Pancreas (tissue), 10 donors: Measurements from ENCODE around the gene TMCC1. TPM values are rescaled to one million over a fixed set of nuclear protein-coding genes. Genes with fewer than 3 reads are reported as not detected.
A peak's percentile ranks its signal among the peaks of the same experiment; 100 is the strongest.
"Not testable (repeated sequence)": the region's sequence is repeated elsewhere in the genome, so short reads cannot be mapped to it uniquely, and the experiment has no call there.

ENCODE experiments used
- ATAC-seq, 4 donors: fragments of 200-7000 bp; cut with Tn5 transposase; one replicate each; pipeline versions ENCODE4 v1.8.0 to v1.9.1; 2020; ENCODE audit warnings: mild to moderate bottlenecking in 4 of 4, moderate library complexity in 4 of 4
- DNase-seq, 6 donors: peaks; one replicate each; pipeline ENCODE4 v3.0.0-alpha.2; 2020
- FAIRE-seq: peaks from 2 replicates; lab custom pipeline; 2012; peaks lifted over from hg19 to GRCh38; lab: Jason Lieb, UNC
- H3K27ac ChIP-seq, 4 donors: fragments of 200-600 bp; sonication (generic); 1 replicate in 3 of 4; 2 replicates in 1 of 4; pipeline versions ENCODE4 v1.5.0 to v1.8.0; 2020
- H3K27me3 ChIP-seq, 4 donors: fragments of 200-600 bp; one replicate each; pipeline ENCODE4 v1.8.0; 2021
- H3K36me3 ChIP-seq, 3 donors: fragments of 200-600 bp; sonication (generic) in 1 of 3; one replicate each; pipeline versions ENCODE4 v1.5.0 to v1.8.0; 2020 to 2021
- H3K4me1 ChIP-seq, 3 donors: fragments of 200-600 bp; one replicate each; pipeline ENCODE4 v1.8.0; 2021
- H3K4me3 ChIP-seq, 4 donors: fragments of 200-600 bp; sonication (generic) in 2 of 4; one replicate each; pipeline versions ENCODE4 v1.5.0 to v1.8.0; 2020 to 2021
- H3K9me3 ChIP-seq, 4 donors: fragments of 200-600 bp; one replicate each; pipeline ENCODE4 v1.8.0; 2021
- CTCF ChIP-seq, 4 donors: fragments of 200-600 bp; sonication (generic) in 3 of 4; IDR thresholded peaks; one replicate each; pipeline versions ENCODE4 v1.5.0 to v1.8.0; 2021; ENCODE audit warnings: antibody characterized with exemption in 4 of 4
- WGBS, 2 donors: extraction: QIAGEN DNeasy Blood & Tissue Kit; methylation state at CpG; one replicate each; pipeline ENCODE4 v1.1.7; 2013; 5-methylcytosine and 5-hydroxymethylcytosine counted together
- intact Hi-C, 3 donors: fragments of 100-400 bp; cut with DNase I; formaldehyde crosslinking; loops; one replicate each; pipeline versions ENCODE4 v1.11.1 to v1.14.2; 2022
- polyA plus RNA-seq, 2 donors: library from polyadenylated mRNA; stranded (reverse); fragments of 200-250 nt; gene quantifications; one replicate each; pipeline ENCODE4 v1.2.3, GENCODE V29; 2013
- total RNA-seq, 6 donors: library from RNA; stranded (reverse); fragmentation: NEBNext Ultra II Directional in 4 of 6; extraction: Animal tissue kit (Norgen Biotek cat#: 25700) in 4 of 6; gene quantifications; one replicate each; pipeline versions ENCODE4 v1.2.1 to v1.2.4, GENCODE V29; 2021 to 2023
- donor health status: healthy with polysubstance abuse.
- donor health status: DM: no; HTN: no; CAD: no; lungs with moderate emphysema.
- donor health status: DM: no; HTN: no; CAD: no.
- donor health status: control.
- donor health status: control.
- donor health status: Bipolar disorder and iron deficiency.
- donor health status: DM: yes; HTN: yes; CAD: no.
- donor health status: DM: no; HTN: no; CAD: no.
- donor health status: DM: no; HTN: no; CAD: no.
- donor health status: DM: yes; HTN: yes; CAD: no.

Gene TMCC1
- total and polyA plus RNA-seq, 8 donors: 5.6 to 27.5 (median 16.9) TPM

- no peak for ATAC-seq
- no peak for TF ChIP-seq CTCF (IDR thresholded peaks at IDR 0.05)
- Histone ChIP-seq H3K4me3 (no peak overlapping the region), H3K36me3 (no peaks in the 10 kb centered on the region), H3K9me3 (no peaks in the 10 kb centered on the region), H3K27ac (no peak overlapping the region), H3K27me3 (no peaks in the 10 kb centered on the region), H3K4me1 (peaks cover 0 to 11% (median 0%) of the 10 kb centered on the region in 3 donors)
- intact Hi-C loops: no loop called here
- FAIRE-seq: no peak
- WGBS, 2 donors: 67 to 73% methylated on average over 3 of the region's 3 CpGs
- DNase-seq: peak in 1 of 6 donors; percentile 35
Observed at GRCh38 chr3:129613367-129613740, 280.2 kb downstream of the TMCC1 start.

- Histone ChIP-seq H3K27ac (no peak overlapping the region), H3K27me3 (no peaks in the 10 kb centered on the region), H3K36me3 (no peaks in the 10 kb centered on the region), H3K4me1 (peaks cover 0 to 11% (median 0%) of the 10 kb centered on the region in 3 donors), H3K4me3 (no peak overlapping the region), H3K9me3 (no peaks in the 10 kb centered on the region)
- no peak for ATAC-seq
- intact Hi-C loops: no loop called here
- no peak for FAIRE-seq
- WGBS, 2 donors: 74 to 77% methylated on average over 16 of the region's 16 CpGs
- no peak for TF ChIP-seq CTCF (IDR thresholded peaks at IDR 0.05)
- DNase-seq: peak in 1 of 6 donors; percentile 42
Observed at GRCh38 chr3:129612534-129613366, 280.8 kb downstream of the TMCC1 start.

GRCh38 chr3:129611812-129612533 lies 281.5 kb downstream of the TMCC1 start:
- peak in 2 of 6 donors; percentile 20 to 48 for DNase-seq
- TF ChIP-seq CTCF (IDR thresholded peaks at IDR 0.05): no peak
- no peak for FAIRE-seq
- H3K4me3 ChIP-seq: no peak overlapping the region
- no peaks in the 10 kb centered on the region for H3K27me3 ChIP-seq
- 60 to 62% methylated on average over 22 to 25 of the region's 25 CpGs for WGBS, 2 donors
- H3K27ac ChIP-seq: no peak overlapping the region
- no peaks in the 10 kb centered on the region for H3K36me3 ChIP-seq
- peaks cover 0 to 11% (median 0%) of the 10 kb centered on the region in 3 donors for H3K4me1 ChIP-seq
- H3K9me3 ChIP-seq: no peaks in the 10 kb centered on the region
- intact Hi-C loops: no loop called here
- no peak for ATAC-seq

- intact Hi-C loops: no loop called here
- no peak for TF ChIP-seq CTCF (IDR thresholded peaks at IDR 0.05)
- ATAC-seq (no peak), FAIRE-seq (no peak), DNase-seq (peak in 2 of 6 donors; percentile 16 to 49)
- peaks cover 0 to 11% (median 0%) of the 10 kb centered on the region in 3 donors for H3K4me1 ChIP-seq
- H3K9me3 ChIP-seq: no peaks in the 10 kb centered on the region
- H3K4me3 ChIP-seq: no peak overlapping the region
- H3K27me3 ChIP-seq: no peaks in the 10 kb centered on the region
- no peak overlapping the region for H3K27ac ChIP-seq
- H3K36me3 ChIP-seq: no peaks in the 10 kb centered on the region
- WGBS, 2 donors: 81 to 88% methylated on average over 8 to 9 of the region's 9 CpGs
Observed at GRCh38 chr3:129611446-129611800, 282.1 kb downstream of the TMCC1 start.

GRCh38 chr3:129610794-129611445 lies 282.6 kb downstream of the TMCC1 start:
- ATAC-seq, FAIRE-seq, H3K9me3 ChIP-seq, H3K27me3 ChIP-seq, H3K36me3 ChIP-seq, H3K27ac ChIP-seq, H3K4me3 ChIP-seq, intact Hi-C loops: not testable (repeated sequence)
- H3K4me1 ChIP-seq: peaks cover 0 to 11% (median 3%) of the 10 kb centered on the region in 3 donors
- peak in 2 of 6 donors; percentile 21 to 55 for DNase-seq
- 88 to 90% methylated on average over 11 of the region's 11 CpGs for WGBS, 2 donors
